A673 (cell line): ENCODE results near the gene BMAL2. TPM values are rescaled to one million over a fixed set of nuclear protein-coding genes. Genes with fewer than 3 reads are reported as not detected.

ENCODE experiments used
- BruUV-seq: library from RNA; stranded (reverse); fragments of 400-500 nt; replicated peaks from 2 replicates; lab custom pipeline; 2021; lab: Mats Ljungman, UMichigan
- CTCF ChIA-PET: fragments of 300-600 bp; sonication (Branson Sonifier 250); formaldehyde crosslinking; loops from one replicate; lab custom pipeline; 2022; ENCODE audit warnings: antibody characterized with exemption; lab: Charles Lee
- POLR2A ChIA-PET: fragments of 300-600 bp; sonication (Branson Sonifier 250); formaldehyde crosslinking; loops from one replicate; lab custom pipeline; 2022; ENCODE audit warnings: antibody characterized with exemption; ENCODE audit not compliant: low non-redundant PET; lab: Charles Lee
- DNase-seq: peaks from one replicate; pipeline ENCODE4 v3.0.0-alpha.2; 2015; ENCODE audit warnings: low spot score
- H3K27ac ChIP-seq: fragments of 200-600 bp; sonication (generic); 2 replicates; pipeline ENCODE4 v1.5.1; 2016; ENCODE audit warnings: mixed run types, low read depth, mild to moderate bottlenecking, mixed read lengths, antibody characterized with exemption, low read length; ENCODE audit not compliant: poor library complexity, severe bottlenecking
- H3K27me3 ChIP-seq: fragments of 200-600 bp; sonication (generic); replicated peaks from 2 replicates; pipeline ENCODE4 v1.6.1; 2017; ENCODE audit warnings: mixed run types, low read depth, mild to moderate bottlenecking, mixed read lengths, antibody characterized with exemption, low read length; ENCODE audit not compliant: insufficient read depth, poor library complexity
- H3K36me3 ChIP-seq: fragments of 200-600 bp; sonication (generic); 2 replicates; pipeline ENCODE4 v1.6.1; 2016; ENCODE audit warnings: mixed run types, mild to moderate bottlenecking, mixed read lengths, antibody characterized with exemption, low read length; ENCODE audit not compliant: insufficient read depth, poor library complexity, severe bottlenecking
- H3K4me1 ChIP-seq: fragments of 200-600 bp; sonication (generic); 2 replicates; pipeline ENCODE4 v1.6.1; 2017; ENCODE audit warnings: mixed run types, mild to moderate bottlenecking, mixed read lengths, antibody characterized with exemption, low read length; ENCODE audit not compliant: insufficient read depth, poor library complexity, severe bottlenecking
- H3K4me3 ChIP-seq: fragments of 200-600 bp; sonication (generic); 2 replicates; pipeline ENCODE4 v1.5.1; 2016; ENCODE audit warnings: low read depth, mixed run types, mild to moderate bottlenecking, mixed read lengths, low read length; ENCODE audit not compliant: poor library complexity, severe bottlenecking
- H3K9me3 ChIP-seq: fragments of 200-600 bp; sonication (generic); 2 replicates; pipeline ENCODE4 v1.6.1; 2016; ENCODE audit warnings: mixed run types, low read depth, mild to moderate bottlenecking, mixed read lengths, antibody characterized with exemption, low read length; ENCODE audit not compliant: poor library complexity, severe bottlenecking
- CTCF ChIP-seq: fragments of 300-800, 200-600 bp; sonication (generic); conservative IDR thresholded peaks from 2 replicates; pipeline ENCODE4 v1.5.1; 2017; ENCODE audit warnings: low read depth, mild to moderate bottlenecking, antibody characterized with exemption, low read length, moderate library complexity, mixed read lengths
- EZH2 ChIP-seq: fragments of 200-600 bp; sonication (generic); IDR thresholded peaks from 2 replicates; pipeline ENCODE4 v1.6.1; 2017; ENCODE audit warnings: borderline replicate concordance, low read depth, mild to moderate bottlenecking, mixed read lengths, antibody characterized with exemption, low read length; ENCODE audit not compliant: poor library complexity, severe bottlenecking
- intact Hi-C: fragments of 100-400 bp; cut with micrococcal nuclease; formaldehyde crosslinking; loops from one replicate; pipeline ENCODE4 v1.10.0; 2022; ENCODE audit not compliant: unreplicated experiment
- total RNA-seq: library from RNA; stranded (reverse); gene quantifications from 2 replicates; pipeline ENCODE4 v1.2.3, GENCODE V29; 2021

Gene BMAL2
- total RNA-seq, 1 experiment from 2014 or later: 10.3 TPM

GRCh38 chr12:27355979-27356378, 23.3 kb downstream of the BMAL2 start:
- Histone ChIP-seq H3K4me3 (no peak overlapping the region), H3K36me3 (no peaks in the 10 kb centered on the region), H3K4me1 (no peaks in the 10 kb centered on the region), H3K27ac (no peak overlapping the region), H3K9me3 (no peaks in the 10 kb centered on the region), H3K27me3 (no peaks in the 10 kb centered on the region)
- DNase-seq: no peak
- ChIA-PET CTCF (no interaction called here), POLR2A (no interaction called here)
- intact Hi-C loops: no loop called here
- BruUV-seq: no TSS peak
- TF ChIP-seq CTCF (no peak), EZH2 (no peak)

- TF ChIP-seq CTCF: no peak
- no peak for TF ChIP-seq EZH2
- H3K27me3 ChIP-seq: no peaks in the 10 kb centered on the region
- no peak for DNase-seq
- ChIA-PET CTCF (no interaction called here), POLR2A (no interaction called here)
- no peaks in the 10 kb centered on the region for H3K9me3 ChIP-seq
- no peaks in the 10 kb centered on the region for H3K36me3 ChIP-seq
- no peaks in the 10 kb centered on the region for H3K4me1 ChIP-seq
- H3K4me3 ChIP-seq: no peak overlapping the region
- no peak overlapping the region for H3K27ac ChIP-seq
- intact Hi-C loops: no loop called here
- no TSS peak for BruUV-seq
These were observed 27.1 kb downstream of the BMAL2 start for GRCh38 chr12:27359578-27360340.

- DNase-seq: no peak
- TF ChIP-seq EZH2: no peak
- no peak for TF ChIP-seq CTCF
- Histone ChIP-seq H3K27ac (no peak overlapping the region), H3K4me3 (no peak overlapping the region), H3K36me3 (no peaks in the 10 kb centered on the region), H3K9me3 (no peaks in the 10 kb centered on the region), H3K4me1 (no peaks in the 10 kb centered on the region), H3K27me3 (no peaks in the 10 kb centered on the region)
- ChIA-PET POLR2A (interaction anchor here (0.7 kb wide), 1 partner anchor 113 kb away, joined by 4 read pairs; no protein-coding TSS in a partner anchor), CTCF (interaction anchor here (0.7 kb wide), 1 partner anchor 1262 kb away, joined by 5 read pairs; no protein-coding TSS in a partner anchor)
- BruUV-seq: no TSS peak
- intact Hi-C loops: no loop called here
These were observed 28.7 kb downstream of the BMAL2 start for GRCh38 chr12:27361372-27361771.
